Measurements from ENCODE around the gene PCDHA4. TPM values are rescaled to one million over a fixed set of nuclear protein-coding genes. Genes with fewer than 3 reads are reported as not detected.

PCDHA4 gene
- total and polyA plus RNA-seq, 2 experiments from 2014 or later: 1.8 to 12.5 TPM

DNA sequence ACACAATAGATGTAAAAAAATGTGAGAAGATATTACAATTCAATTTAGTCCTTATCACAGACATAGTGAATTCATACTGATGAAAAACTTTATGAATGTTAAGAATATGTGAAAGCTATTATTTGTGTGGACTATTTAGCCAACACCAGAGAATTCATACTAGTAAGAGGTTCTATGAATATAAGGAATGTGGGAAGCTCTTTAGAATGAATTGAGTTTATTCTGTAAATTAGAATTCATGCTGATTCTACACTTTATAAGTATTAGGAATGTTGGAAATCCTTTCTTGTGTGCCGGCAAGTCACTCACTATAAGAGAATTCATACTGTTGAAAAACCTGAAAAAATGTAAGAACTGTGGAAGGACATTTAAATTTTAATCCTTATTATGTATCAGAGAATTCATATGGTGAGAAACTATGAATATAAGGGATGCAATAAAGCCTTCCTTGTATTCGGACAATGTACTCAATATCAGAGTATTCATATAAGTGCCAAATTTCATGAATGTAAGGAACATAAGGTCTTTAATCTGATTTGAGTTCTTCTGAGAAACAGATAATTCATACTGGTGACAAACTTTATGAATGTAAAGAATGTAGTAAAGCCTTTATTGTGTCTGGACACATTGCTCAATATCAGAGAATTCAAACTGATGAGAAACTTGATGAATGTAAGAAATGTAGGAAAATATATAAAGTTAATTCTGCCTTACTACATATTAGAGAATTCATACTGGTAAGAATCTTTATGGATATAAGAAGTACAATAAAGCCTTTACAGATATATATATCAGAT, 42.5 kb upstream of the PCDHA4 start:
- ATAC-seq (no peak), DNase-seq (ENCODE audit: low spot score) (no peak)
- Mint-ChIP-seq H3K4me3 (no peak overlapping the region), H3K27ac (no peak overlapping the region), H3K9me3 (peaks cover 85% of the 10 kb centered on the region), H3K4me1 (no peaks in the 10 kb centered on the region), H3K27me3 (ENCODE audit: insufficient read depth, low read depth, poor library complexity) (peaks cover 2% of the 10 kb centered on the region), H3K36me3 (ENCODE audit: low read depth) (peaks cover 14% of the 10 kb centered on the region; the same call in 2 of the 3 replicates)
- Histone ChIP-seq H3K4me2 (no peak overlapping the region), H3K4me3 (no peak overlapping the region), H3K4me1 (ENCODE audit: insufficient read depth) (no peaks in the 10 kb centered on the region), H3K36me3 (ENCODE audit: insufficient read depth) (peaks cover 23% of the 10 kb centered on the region), H3K27ac (ENCODE audit: low read depth) (no peak overlapping the region), H3K79me2 (replicated peaks; ENCODE audit: insufficient read depth) (no peaks in the 10 kb centered on the region), H2AFZ (no peak overlapping the region), H3K27me3 (ENCODE audit: insufficient read depth) (no peaks in the 10 kb centered on the region), H3K9me2 (ENCODE audit: insufficient read depth) (no peaks in the 10 kb centered on the region), H4K20me1 (replicated peaks; ENCODE audit: insufficient read depth) (no peaks in the 10 kb centered on the region), H3F3A (replicated peaks; ENCODE audit: low read depth) (no peaks in the 10 kb centered on the region)
- TF ChIP-seq ETS1 (IDR thresholded peaks at IDR 0.05): no peak
- no peak for TF ChIP-seq NANOG (IDR thresholded peaks at IDR 0.05; ENCODE audit: borderline replicate concordance)
- TF ChIP-seq POLR2AphosphoS5 (IDR thresholded peaks at IDR 0.05; ENCODE audit: low read depth): no peak
- no peak for TF ChIP-seq CREB1 (CRISPR knock-in tag; IDR thresholded peaks at IDR 0.05; ENCODE audit: low read depth)
- TF ChIP-seq STAT1 (IDR thresholded peaks at IDR 0.05; ENCODE audit: unreplicated experiment): no peak
- TF ChIP-seq, protein P1, sequence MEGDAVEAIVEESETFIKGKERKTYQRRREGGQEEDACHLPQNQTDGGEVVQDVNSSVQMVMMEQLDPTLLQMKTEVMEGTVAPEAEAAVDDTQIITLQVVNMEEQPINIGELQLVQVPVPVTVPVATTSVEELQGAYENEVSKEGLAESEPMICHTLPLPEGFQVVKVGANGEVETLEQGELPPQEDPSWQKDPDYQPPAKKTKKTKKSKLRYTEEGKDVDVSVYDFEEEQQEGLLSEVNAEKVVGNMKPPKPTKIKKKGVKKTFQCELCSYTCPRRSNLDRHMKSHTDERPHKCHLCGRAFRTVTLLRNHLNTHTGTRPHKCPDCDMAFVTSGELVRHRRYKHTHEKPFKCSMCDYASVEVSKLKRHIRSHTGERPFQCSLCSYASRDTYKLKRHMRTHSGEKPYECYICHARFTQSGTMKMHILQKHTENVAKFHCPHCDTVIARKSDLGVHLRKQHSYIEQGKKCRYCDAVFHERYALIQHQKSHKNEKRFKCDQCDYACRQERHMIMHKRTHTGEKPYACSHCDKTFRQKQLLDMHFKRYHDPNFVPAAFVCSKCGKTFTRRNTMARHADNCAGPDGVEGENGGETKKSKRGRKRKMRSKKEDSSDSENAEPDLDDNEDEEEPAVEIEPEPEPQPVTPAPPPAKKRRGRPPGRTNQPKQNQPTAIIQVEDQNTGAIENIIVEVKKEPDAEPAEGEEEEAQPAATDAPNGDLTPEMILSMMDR (conservative IDR thresholded peaks at IDR 0.05; ENCODE audit: low read depth in 2 of 2): no peak
- TF ChIP-seq ZNF114 (CRISPR knock-in tag; IDR thresholded peaks at IDR 0.05): no peak
- TF ChIP-seq, protein P2, sequence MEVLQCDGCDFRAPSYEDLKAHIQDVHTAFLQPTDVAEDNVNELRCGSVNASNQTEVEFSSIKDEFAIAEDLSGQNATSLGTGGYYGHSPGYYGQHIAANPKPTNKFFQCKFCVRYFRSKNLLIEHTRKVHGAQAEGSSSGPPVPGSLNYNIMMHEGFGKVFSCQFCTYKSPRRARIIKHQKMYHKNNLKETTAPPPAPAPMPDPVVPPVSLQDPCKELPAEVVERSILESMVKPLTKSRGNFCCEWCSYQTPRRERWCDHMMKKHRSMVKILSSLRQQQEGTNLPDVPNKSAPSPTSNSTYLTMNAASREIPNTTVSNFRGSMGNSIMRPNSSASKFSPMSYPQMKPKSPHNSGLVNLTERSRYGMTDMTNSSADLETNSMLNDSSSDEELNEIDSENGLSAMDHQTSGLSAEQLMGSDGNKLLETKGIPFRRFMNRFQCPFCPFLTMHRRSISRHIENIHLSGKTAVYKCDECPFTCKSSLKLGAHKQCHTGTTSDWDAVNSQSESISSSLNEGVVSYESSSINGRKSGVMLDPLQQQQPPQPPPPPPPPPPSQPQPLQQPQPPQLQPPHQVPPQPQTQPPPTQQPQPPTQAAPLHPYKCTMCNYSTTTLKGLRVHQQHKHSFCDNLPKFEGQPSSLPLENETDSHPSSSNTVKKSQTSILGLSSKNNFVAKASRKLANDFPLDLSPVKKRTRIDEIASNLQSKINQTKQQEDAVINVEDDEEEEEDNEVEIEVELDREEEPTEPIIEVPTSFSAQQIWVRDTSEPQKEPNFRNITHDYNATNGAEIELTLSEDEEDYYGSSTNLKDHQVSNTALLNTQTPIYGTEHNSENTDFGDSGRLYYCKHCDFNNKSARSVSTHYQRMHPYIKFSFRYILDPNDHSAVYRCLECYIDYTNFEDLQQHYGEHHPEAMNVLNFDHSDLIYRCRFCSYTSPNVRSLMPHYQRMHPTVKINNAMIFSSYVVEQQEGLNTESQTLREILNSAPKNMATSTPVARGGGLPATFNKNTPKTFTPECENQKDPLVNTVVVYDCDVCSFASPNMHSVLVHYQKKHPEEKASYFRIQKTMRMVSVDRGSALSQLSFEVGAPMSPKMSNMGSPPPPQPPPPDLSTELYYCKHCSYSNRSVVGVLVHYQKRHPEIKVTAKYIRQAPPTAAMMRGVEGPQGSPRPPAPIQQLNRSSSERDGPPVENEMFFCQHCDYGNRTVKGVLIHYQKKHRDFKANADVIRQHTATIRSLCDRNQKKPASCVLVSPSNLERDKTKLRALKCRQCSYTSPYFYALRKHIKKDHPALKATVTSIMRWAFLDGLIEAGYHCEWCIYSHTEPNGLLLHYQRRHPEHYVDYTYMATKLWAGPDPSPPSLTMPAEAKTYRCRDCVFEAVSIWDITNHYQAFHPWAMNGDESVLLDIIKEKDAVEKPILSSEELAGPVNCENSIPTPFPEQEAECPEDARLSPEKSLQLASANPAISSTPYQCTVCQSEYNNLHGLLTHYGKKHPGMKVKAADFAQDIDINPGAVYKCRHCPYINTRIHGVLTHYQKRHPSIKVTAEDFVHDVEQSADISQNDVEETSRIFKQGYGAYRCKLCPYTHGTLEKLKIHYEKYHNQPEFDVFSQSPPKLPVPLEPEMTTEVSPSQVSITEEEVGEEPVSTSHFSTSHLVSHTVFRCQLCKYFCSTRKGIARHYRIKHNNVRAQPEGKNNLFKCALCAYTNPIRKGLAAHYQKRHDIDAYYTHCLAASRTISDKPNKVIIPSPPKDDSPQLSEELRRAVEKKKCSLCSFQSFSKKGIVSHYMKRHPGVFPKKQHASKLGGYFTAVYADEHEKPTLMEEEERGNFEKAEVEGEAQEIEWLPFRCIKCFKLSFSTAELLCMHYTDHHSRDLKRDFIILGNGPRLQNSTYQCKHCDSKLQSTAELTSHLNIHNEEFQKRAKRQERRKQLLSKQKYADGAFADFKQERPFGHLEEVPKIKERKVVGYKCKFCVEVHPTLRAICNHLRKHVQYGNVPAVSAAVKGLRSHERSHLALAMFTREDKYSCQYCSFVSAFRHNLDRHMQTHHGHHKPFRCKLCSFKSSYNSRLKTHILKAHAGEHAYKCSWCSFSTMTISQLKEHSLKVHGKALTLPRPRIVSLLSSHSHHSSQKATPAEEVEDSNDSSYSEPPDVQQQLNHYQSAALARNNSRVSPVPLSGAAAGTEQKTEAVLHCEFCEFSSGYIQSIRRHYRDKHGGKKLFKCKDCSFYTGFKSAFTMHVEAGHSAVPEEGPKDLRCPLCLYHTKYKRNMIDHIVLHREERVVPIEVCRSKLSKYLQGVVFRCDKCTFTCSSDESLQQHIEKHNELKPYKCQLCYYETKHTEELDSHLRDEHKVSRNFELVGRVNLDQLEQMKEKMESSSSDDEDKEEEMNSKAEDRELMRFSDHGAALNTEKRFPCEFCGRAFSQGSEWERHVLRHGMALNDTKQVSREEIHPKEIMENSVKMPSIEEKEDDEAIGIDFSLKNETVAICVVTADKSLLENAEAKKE (CRISPR knock-in tag; IDR thresholded peaks at IDR 0.05): no peak
- no peak for TF ChIP-seq REST (IDR thresholded peaks at IDR 0.05; ENCODE audit: unreplicated experiment)
- no peak for TF ChIP-seq EZH2phosphoT487 (IDR thresholded peaks at IDR 0.05; ENCODE audit: unreplicated experiment)
- no peak for TF ChIP-seq EZH2 (IDR thresholded peaks at IDR 0.05; ENCODE audit: low read depth, unreplicated experiment)
- TF ChIP-seq ZNF331 (CRISPR knock-in tag; IDR thresholded peaks at IDR 0.05; ENCODE audit: low read depth): no peak
- no peak for TF ChIP-seq JUNB (IDR thresholded peaks at IDR 0.05; ENCODE audit: unreplicated experiment)

All from GM23338 (cell line).